Neural progenitor cell (in vitro differentiated cells): Measurements from ENCODE around the gene EIF4G3. TPM values are rescaled to one million over a fixed set of nuclear protein-coding genes. Genes with fewer than 3 reads are reported as not detected.

ENCODE experiments used
- DNase-seq: peaks from one replicate; pipeline ENCODE4 v3.0.0-alpha.2; 2016; ENCODE audit warnings: low spot score
- H2AFZ ChIP-seq: fragments of 200-600 bp; sonication (generic); replicated peaks from 2 replicates; pipeline ENCODE4 v1.6.1; 2016; ENCODE audit warnings: antibody characterized with exemption
- H3F3A ChIP-seq: fragments of 200-600 bp; sonication (generic); 2 replicates; pipeline ENCODE4 v1.6.1; 2016; ENCODE audit warnings: antibody characterized with exemption, low read depth
- H3K27ac ChIP-seq: fragments of 200-600 bp; sonication (generic); 2 replicates; pipeline ENCODE4 v1.5.1; 2016; ENCODE audit warnings: mild to moderate bottlenecking
- H3K27me3 ChIP-seq: fragments of 200-600 bp; sonication (generic); 2 replicates; pipeline ENCODE4 v1.6.1; 2016; ENCODE audit warnings: mild to moderate bottlenecking, moderate library complexity
- H3K36me3 ChIP-seq: fragments of 200-600 bp; sonication (generic); 2 replicates; pipeline ENCODE4 v1.5.1; 2016
- H3K4me1 ChIP-seq: fragments of 200-600 bp; sonication (generic); 2 replicates; pipeline ENCODE4 v1.6.1; 2016; ENCODE audit warnings: mixed run types
- H3K4me2 ChIP-seq: fragments of 200-600 bp; sonication (generic); 2 replicates; pipeline ENCODE4 v1.6.1; 2016
- H3K4me3 ChIP-seq: fragments of 200-600 bp; sonication (generic); 2 replicates; pipeline ENCODE4 v1.5.1; 2016
- H3K79me2 ChIP-seq: fragments of 200-600 bp; sonication (generic); 2 replicates; pipeline ENCODE4 v1.6.1; 2016; ENCODE audit warnings: low read depth
- H3K9ac ChIP-seq: fragments of 200-600 bp; sonication (generic); 2 replicates; pipeline ENCODE4 v1.6.1; 2016
- H3K9me3 ChIP-seq: fragments of 200-600 bp; sonication (generic); 2 replicates; pipeline ENCODE4 v1.5.1; 2016; ENCODE audit warnings: low read depth
- H4K20me1 ChIP-seq: fragments of 200-600 bp; sonication (generic); 2 replicates; pipeline ENCODE4 v1.6.1; 2016; ENCODE audit warnings: low read depth
- H3K27ac Mint-ChIP-seq: 3 replicates; pipeline ENCODE4 v1.8.0; 2021; ENCODE audit warnings: mixed read lengths
- H3K27me3 Mint-ChIP-seq: 2 replicates; pipeline ENCODE4 v1.8.0; 2022; ENCODE audit warnings: low read depth, mild to moderate bottlenecking, inconsistent platforms, moderate library complexity, mixed read lengths; ENCODE audit not compliant: insufficient read depth
- H3K36me3 Mint-ChIP-seq: 3 replicates; pipeline ENCODE4 v1.8.0; 2021; ENCODE audit warnings: mixed read lengths
- H3K4me1 Mint-ChIP-seq: 3 replicates; pipeline ENCODE4 v1.8.0; 2021; ENCODE audit warnings: mixed read lengths
- H3K4me3 Mint-ChIP-seq: 3 replicates; pipeline ENCODE4 v1.8.0; 2021; ENCODE audit warnings: mild to moderate bottlenecking, moderate library complexity, mixed read lengths
- H3K9me3 Mint-ChIP-seq: 3 replicates; pipeline ENCODE4 v1.8.0; 2020; ENCODE audit warnings: mixed read lengths
- CTCF ChIP-seq: fragments of 200-600 bp; sonication (generic); IDR thresholded peaks from 2 replicates; pipeline ENCODE4 v1.5.1; 2017; ENCODE audit warnings: antibody characterized with exemption, mild to moderate bottlenecking
- EZH2 ChIP-seq: fragments of 200-600 bp; sonication (generic); IDR thresholded peaks from 2 replicates; pipeline ENCODE4 v1.6.1; 2017; ENCODE audit warnings: antibody characterized with exemption, mild to moderate bottlenecking, moderate library complexity
- EZH2phosphoT487 ChIP-seq: fragments of 200-600 bp; sonication (generic); IDR thresholded peaks from 2 replicates; pipeline ENCODE4 v1.6.1; 2017; ENCODE audit warnings: antibody characterized with exemption
- total RNA-seq: library from RNA; depleted of rRNA; stranded (reverse); fragments of >200 nt; gene quantifications from 2 replicates; pipeline ENCODE4 v1.2.3, GENCODE V29; 2015; ENCODE audit warnings: low replicate concordance

Gene EIF4G3
- total RNA-seq, 1 donor from 2014 or later = 73.4 TPM

- H3F3A ChIP-seq = peaks cover 12% of the 10 kb centered on the region
- H4K20me1 ChIP-seq = peaks cover 30% of the 10 kb centered on the region
- H3K36me3 ChIP-seq = no peaks in the 10 kb centered on the region
- Mint-ChIP-seq H3K4me1 (no peaks in the 10 kb centered on the region), H3K4me3 (no peak overlapping the region), H3K9me3 (no peaks in the 10 kb centered on the region), H3K27ac (no peak overlapping the region), H3K36me3 (peaks cover 5% of the 10 kb centered on the region), H3K27me3 (no peaks in the 10 kb centered on the region)
- H3K27ac ChIP-seq = peak overlapping the region; percentile 4
- no peak overlapping the region for H3K4me2 ChIP-seq
- no peak overlapping the region for H2AFZ ChIP-seq
- H3K27me3 ChIP-seq = no peaks in the 10 kb centered on the region
- peaks cover 37% of the 10 kb centered on the region for H3K79me2 ChIP-seq
- TF ChIP-seq CTCF = peak; percentile 4
- no peak for TF ChIP-seq EZH2phosphoT487
- H3K4me3 ChIP-seq = no peak overlapping the region
- no peaks in the 10 kb centered on the region for H3K9me3 ChIP-seq
- H3K4me1 ChIP-seq = no peaks in the 10 kb centered on the region
- no peak overlapping the region for H3K9ac ChIP-seq
- DNase-seq = no peak
Observed at GRCh38 chr1:20983297-20983889, 193.3 kb downstream of the EIF4G3 start.

GRCh38 chr1:20982316-20982715, 194.4 kb downstream of the EIF4G3 start:
- H3K36me3 Mint-ChIP-seq = peaks cover 5% of the 10 kb centered on the region
- H3K9me3 ChIP-seq = no peaks in the 10 kb centered on the region
- no peaks in the 10 kb centered on the region for H3K27me3 ChIP-seq
- peaks cover 28% of the 10 kb centered on the region for H3K79me2 ChIP-seq
- no peaks in the 10 kb centered on the region for H3K4me1 Mint-ChIP-seq
- no peaks in the 10 kb centered on the region for H3K4me1 ChIP-seq
- TF ChIP-seq CTCF = no peak
- TF ChIP-seq EZH2phosphoT487 = no peak
- TF ChIP-seq EZH2 = no peak
- H3K4me3 Mint-ChIP-seq = no peak overlapping the region
- no peak overlapping the region for H3K4me3 ChIP-seq
- no peak overlapping the region for H3K9ac ChIP-seq
- H2AFZ ChIP-seq = no peak overlapping the region
- H3K27me3 Mint-ChIP-seq = no peaks in the 10 kb centered on the region
- H3K27ac Mint-ChIP-seq = no peak overlapping the region
- peaks cover 26% of the 10 kb centered on the region for H4K20me1 ChIP-seq
- no peak overlapping the region for H3K4me2 ChIP-seq
- no peak for DNase-seq
- H3K36me3 ChIP-seq = peaks cover 6% of the 10 kb centered on the region
- H3K27ac ChIP-seq = no peak overlapping the region
- no peaks in the 10 kb centered on the region for H3K9me3 Mint-ChIP-seq
- H3F3A ChIP-seq = peaks cover 12% of the 10 kb centered on the region

- no peak overlapping the region for H3K4me3 Mint-ChIP-seq
- Histone ChIP-seq H3K9ac (no peak overlapping the region), H3K27me3 (no peaks in the 10 kb centered on the region), H3K27ac (no peak overlapping the region), H3K4me2 (no peak overlapping the region), H2AFZ (no peak overlapping the region), H3F3A (peaks cover 12% of the 10 kb centered on the region), H3K36me3 (peaks cover 6% of the 10 kb centered on the region), H3K79me2 (peaks cover 25% of the 10 kb centered on the region), H4K20me1 (peaks cover 26% of the 10 kb centered on the region), H3K4me1 (no peaks in the 10 kb centered on the region), H3K9me3 (no peaks in the 10 kb centered on the region), H3K4me3 (no peak overlapping the region)
- no peak for TF ChIP-seq EZH2
- peak; percentile 13 for TF ChIP-seq CTCF
- TF ChIP-seq EZH2phosphoT487 = no peak
- DNase-seq = no peak
- H3K4me1 Mint-ChIP-seq = no peaks in the 10 kb centered on the region
- H3K27ac Mint-ChIP-seq = no peak overlapping the region
- peaks cover 5% of the 10 kb centered on the region for H3K36me3 Mint-ChIP-seq
- H3K9me3 Mint-ChIP-seq = no peaks in the 10 kb centered on the region
- no peaks in the 10 kb centered on the region for H3K27me3 Mint-ChIP-seq
Observed at GRCh38 chr1:20981915-20982314, 194.8 kb downstream of the EIF4G3 start.
